Natural killer cell treated with Interleukin-12 subunit alpha and Interleukin-12 subunit beta and Interleukin-15 and Interleukin-18, amount 100 ng/mL, for 72 hours (primary cell): ENCODE results near the gene SRRT. TPM values are rescaled to one million over a fixed set of nuclear protein-coding genes. Genes with fewer than 3 reads are reported as not detected.
A peak's percentile ranks its signal among the peaks of the same experiment; 100 is the strongest.
"Not testable (repeated sequence)": the region's sequence is repeated elsewhere in the genome, so short reads cannot be mapped to it uniquely, and the experiment has no call there.

Source experiments
- ATAC-seq, 2 donors: fragments of 150-1000 bp; cut with Tn5 transposase in 1 of 2; sonication (Bioruptor Pico), chemical (Tn5 transposase) in 1 of 2; 2 replicates each; pipeline ENCODE4 v1.10.0; 2021
- DNase-seq: peaks from one replicate; pipeline ENCODE4 v3.0.0; 2022; ENCODE audit warnings: low spot score
- H3K27ac Mint-ChIP-seq, 2 donors: 1 replicate in 1 of 2; 2 replicates in 1 of 2; pipeline ENCODE4 v1.8.0; 2022; ENCODE audit warnings: mixed read lengths in 2 of 2, mild to moderate bottlenecking in 1 of 2, moderate library complexity in 1 of 2
- H3K27me3 Mint-ChIP-seq, 2 donors: 1 replicate in 1 of 2; 2 replicates in 1 of 2; pipeline ENCODE4 v1.8.0; 2022; ENCODE audit warnings: mixed read lengths in 2 of 2
- H3K36me3 Mint-ChIP-seq: one replicate; pipeline ENCODE4 v1.8.0; 2022; ENCODE audit warnings: mixed read lengths
- H3K4me1 Mint-ChIP-seq, 2 donors: 1 replicate in 1 of 2; 2 replicates in 1 of 2; pipeline ENCODE4 v1.8.0; 2022; ENCODE audit warnings: low read depth in 2 of 2, mixed read lengths in 2 of 2, mild to moderate bottlenecking in 1 of 2
- H3K4me3 Mint-ChIP-seq: one replicate; pipeline ENCODE4 v1.8.0; 2022; ENCODE audit warnings: mixed read lengths
- H3K9me3 Mint-ChIP-seq: 2 replicates; pipeline ENCODE4 v1.8.0; 2022; ENCODE audit warnings: mixed read lengths
- total RNA-seq, 2 donors: library from RNA; stranded (reverse); gene quantifications; one replicate each; pipeline ENCODE4 v1.2.3, GENCODE V29; 2022

The SRRT gene
- total RNA-seq, 2 donors from 2014 or later: 212 to 391 TPM

DNA sequence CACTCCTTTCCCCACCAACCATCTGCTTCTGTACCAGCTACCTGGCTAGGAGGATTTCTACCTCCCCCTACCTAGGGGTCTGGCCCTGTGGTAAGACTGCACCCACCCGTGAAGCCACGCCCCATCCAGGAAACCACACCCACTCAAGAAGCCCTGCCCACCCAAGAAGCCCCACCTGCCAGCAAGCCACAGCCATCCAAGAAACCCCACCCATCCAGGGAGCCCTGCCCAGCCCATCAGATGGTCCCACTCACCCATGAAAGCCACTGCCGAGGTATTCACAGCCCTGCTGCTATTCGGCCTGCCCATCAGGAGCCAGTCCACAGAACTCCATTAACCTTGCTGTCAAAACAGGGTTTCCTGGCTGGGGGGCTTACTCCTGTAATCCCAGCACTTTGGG, 58.8 kb downstream of the SRRT start:
- H3K27ac Mint-ChIP-seq: no peak overlapping the region
- H3K4me3 Mint-ChIP-seq: no peak overlapping the region
- DNase-seq (no peak), ATAC-seq (peak in 1 of 2 donors; percentile 27)
- H3K27me3 Mint-ChIP-seq: peaks cover 9 to 16% of the 10 kb centered on the region in 2 donors
- no peaks in the 10 kb centered on the region for H3K9me3 Mint-ChIP-seq
- peaks cover 6% of the 10 kb centered on the region for H3K36me3 Mint-ChIP-seq
- no peaks in the 10 kb centered on the region for H3K4me1 Mint-ChIP-seq

GRCh38 chr7:100935381-100935780, 60.5 kb downstream of the SRRT start:
- not testable (repeated sequence) for DNase-seq, H3K4me3 Mint-ChIP-seq, H3K27ac Mint-ChIP-seq, H3K4me1 Mint-ChIP-seq, ATAC-seq, H3K9me3 Mint-ChIP-seq, H3K36me3 Mint-ChIP-seq
- peaks cover 9 to 16% of the 10 kb centered on the region in 2 donors for H3K27me3 Mint-ChIP-seq

- H3K36me3 Mint-ChIP-seq, H3K27ac Mint-ChIP-seq, H3K9me3 Mint-ChIP-seq, DNase-seq, H3K4me3 Mint-ChIP-seq, ATAC-seq, H3K4me1 Mint-ChIP-seq: not testable (repeated sequence)
- peaks cover 9 to 11% of the 10 kb centered on the region in 2 donors for H3K27me3 Mint-ChIP-seq
These were observed 61.3 kb downstream of the SRRT start for GRCh38 chr7:100936167-100936566.

Other genes with a start within 250 kb of the SRRT start
- gene TFR2, start 233.6 kb upstream of the SRRT start, total RNA-seq: 10 to 100 TPM; 10.1 to 34.1 TPM
- gene ACTL6B, start 218.7 kb upstream of the SRRT start, total RNA-seq: not detected
- 100 to 1,000 TPM; 345 to 348 TPM for gene GNB2, start 201.4 kb upstream of the SRRT start, total RNA-seq
- gene GIGYF1, start 180.9 kb upstream of the SRRT start, total RNA-seq: 10 to 100 TPM; 28.5 to 72.1 TPM
- 10 to 100 TPM; 46.6 to 64.9 TPM for gene POP7, start 169.0 kb upstream of the SRRT start, total RNA-seq
- gene EPO, start 154.6 kb upstream of the SRRT start, total RNA-seq: not detected
- not detected for gene ZAN, start 141.5 kb upstream of the SRRT start, total RNA-seq
- 1 to 10 TPM; 1.2 to 3.0 TPM for gene EPHB4, start 47.6 kb upstream of the SRRT start, total RNA-seq
- gene SLC12A9, start 22.4 kb upstream of the SRRT start, total RNA-seq: 10 to 100 TPM; 32.7 to 38.7 TPM
- gene TRIP6, start 7.7 kb upstream of the SRRT start, total RNA-seq: 1 to 10 TPM; 2.7 to 7.4 TPM
- gene UFSP1, start 14.6 kb downstream of the SRRT start, total RNA-seq: 1 to 10 TPM; 1.8 to 6.0 TPM
- under 1 TPM; 0.64 to 0.73 TPM for gene ACHE, start 20.8 kb downstream of the SRRT start, total RNA-seq
- gene MUC3A, start 74.4 kb downstream of the SRRT start, total RNA-seq: not detected
- gene MUC12, start 94.5 kb downstream of the SRRT start, total RNA-seq: not detected
- not detected for gene MUC17, start 145.0 kb downstream of the SRRT start, total RNA-seq
- gene TRIM56, start 210.4 kb downstream of the SRRT start, total RNA-seq: 10 to 100 TPM; 54.8 to 73.7 TPM